ENCODE results near the gene KRT40. TPM values are rescaled to one million over a fixed set of nuclear protein-coding genes. Genes with fewer than 3 reads are reported as not detected.

The KRT40 gene
- total RNA-seq, 2 donors from 2014 or later, result not detected

GRCh38 chr17:40942553-40942952, 41.6 kb downstream of the KRT40 start:
- Histone ChIP-seq H3K36me3 (no peaks in the 10 kb centered on the region), H3K9me3 (no peaks in the 10 kb centered on the region), H3K4me1 (ENCODE audit: control insufficient read depth in 1 of 2, low read depth in 2 of 2) (no peaks in the 10 kb centered on the region), H3K4me3 (no peak overlapping the region), H3K27ac (no peak overlapping the region), H3K27me3 (replicated peaks; ENCODE audit: insufficient read depth) (no peaks in the 10 kb centered on the region)
- TF ChIP-seq CTCF (IDR thresholded peaks at IDR 0.05), result no peak
- no peak for DNase-seq (ENCODE audit: low spot score)
- no peak for ATAC-seq (ENCODE audit: insufficient number of reproducible peaks, low FRiP score, low read depth)

- Histone ChIP-seq H3K27ac (no peak overlapping the region), H3K36me3 (no peaks in the 10 kb centered on the region), H3K4me3 (no peak overlapping the region), H3K9me3 (no peaks in the 10 kb centered on the region), H3K4me1 (ENCODE audit: control insufficient read depth in 1 of 2, low read depth in 2 of 2) (no peaks in the 10 kb centered on the region), H3K27me3 (replicated peaks; ENCODE audit: insufficient read depth) (no peaks in the 10 kb centered on the region)
- ATAC-seq (ENCODE audit: insufficient number of reproducible peaks, low FRiP score, low read depth), result no peak
- DNase-seq (ENCODE audit: low spot score), result no peak
- TF ChIP-seq CTCF (IDR thresholded peaks at IDR 0.05), result no peak
Observed at GRCh38 chr17:40940266-40940665, 43.9 kb downstream of the KRT40 start.

- DNase-seq (ENCODE audit: low spot score), result no peak
- no peak for TF ChIP-seq CTCF (IDR thresholded peaks at IDR 0.05)
- Histone ChIP-seq H3K27me3 (replicated peaks; ENCODE audit: insufficient read depth) (no peaks in the 10 kb centered on the region), H3K4me1 (ENCODE audit: control insufficient read depth in 1 of 2, low read depth in 2 of 2) (no peaks in the 10 kb centered on the region), H3K27ac (no peak overlapping the region), H3K4me3 (no peak overlapping the region), H3K36me3 (no peaks in the 10 kb centered on the region), H3K9me3 (no peaks in the 10 kb centered on the region)
- no peak for ATAC-seq (ENCODE audit: insufficient number of reproducible peaks, low FRiP score, low read depth)
Observed at GRCh38 chr17:40938981-40939380, 45.1 kb downstream of the KRT40 start.

GRCh38 chr17:40937384-40937819, 46.7 kb downstream of the KRT40 start, which contains the start of gene KRT23:
TSS of gene KRT23 (minus strand) at chr17:40937646. CDS start at chr17:40936603, 1,043 bp downstream.
- Histone ChIP-seq H3K36me3 (no peaks in the 10 kb centered on the region), H3K27ac (no peak within 1 kb of the TSS), H3K4me1 (ENCODE audit: control insufficient read depth in 1 of 2, low read depth in 2 of 2) (no peaks in the 10 kb centered on the region), H3K27me3 (replicated peaks; ENCODE audit: insufficient read depth) (no peaks in the 10 kb centered on the region), H3K9me3 (no peaks in the 10 kb centered on the region), H3K4me3 (no peak within 1 kb of the TSS)
- ATAC-seq (ENCODE audit: insufficient number of reproducible peaks, low FRiP score, low read depth) (no peak), DNase-seq (ENCODE audit: low spot score) (no peak)
- TF ChIP-seq CTCF (IDR thresholded peaks at IDR 0.05), result no peak

GRCh38 chr17:40936976-40937375, 47.1 kb downstream of the KRT40 start:
- no peaks in the 10 kb centered on the region for H3K36me3 ChIP-seq
- no peak overlapping the region for H3K27ac ChIP-seq
- ATAC-seq (ENCODE audit: insufficient number of reproducible peaks, low FRiP score, low read depth), result no peak
- no peaks in the 10 kb centered on the region for H3K9me3 ChIP-seq
- no peaks in the 10 kb centered on the region for H3K4me1 ChIP-seq (ENCODE audit: control insufficient read depth in 1 of 2, low read depth in 2 of 2)
- H3K27me3 ChIP-seq (replicated peaks; ENCODE audit: insufficient read depth), result no peaks in the 10 kb centered on the region
- TF ChIP-seq CTCF (IDR thresholded peaks at IDR 0.05), result no peak
- no peak overlapping the region for H3K4me3 ChIP-seq
- DNase-seq (ENCODE audit: low spot score), result no peak

Data from thoracic aorta (tissue), 2 donors.